GM10248 (cell line): Measurements from ENCODE around the gene SERTAD2.

ENCODE experiments used
- CTCF ChIA-PET: fragments of 300-600 bp; sonication (Branson Sonifier 250); formaldehyde crosslinking; extraction: SDS; loops from one replicate; lab custom pipeline; 2021; ENCODE audit warnings: antibody characterized with exemption; lab: Yijun Ruan, JAX
- POLR2A ChIA-PET: fragments of 350-650 bp; sonication (Branson Sonifier 250); formaldehyde crosslinking; extraction: SDS; loops from one replicate; lab custom pipeline; 2020; ENCODE audit warnings: antibody characterized with exemption; lab: Yijun Ruan, JAX
- DNase-seq: peaks from one replicate; pipeline ENCODE4 v3.0.0; 2012; ENCODE audit errors: extremely low spot score
- TF ChIP-seq, protein P1 (sequence below): IDR thresholded peaks from 2 replicates; pipeline ENCODE4 v1.5.1; 2012; ENCODE audit warnings: mild to moderate bottlenecking, low read depth; ENCODE audit errors: extremely low read depth, missing control alignments, control extremely low read depth

Gene SERTAD2

DNA sequence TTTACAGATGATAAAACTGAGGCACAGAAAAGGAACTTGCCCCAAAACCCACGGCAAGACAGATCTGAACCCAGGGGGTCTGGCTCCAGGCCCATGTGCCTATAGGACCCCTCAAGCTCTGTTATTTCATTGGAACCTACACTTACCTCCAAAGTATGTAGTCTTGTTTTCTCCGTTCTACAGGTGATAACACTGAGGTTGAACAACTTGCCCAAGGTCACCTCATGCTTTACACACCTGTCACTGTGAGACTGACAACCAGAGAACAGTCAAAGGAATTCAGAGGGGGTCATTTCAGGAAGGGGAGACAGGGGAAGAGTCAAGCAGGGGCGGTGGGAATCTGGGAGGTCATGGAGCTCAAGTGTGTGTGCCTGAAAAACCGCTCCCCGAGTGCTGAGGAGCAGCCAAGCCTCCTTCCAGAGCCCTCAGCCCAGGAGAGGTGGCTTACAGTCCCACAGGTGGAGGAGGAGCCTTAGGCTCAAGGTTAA lies 47.7 kb downstream of the SERTAD2 start:
- no peak for DNase-seq
- TF ChIP-seq, protein P1, sequence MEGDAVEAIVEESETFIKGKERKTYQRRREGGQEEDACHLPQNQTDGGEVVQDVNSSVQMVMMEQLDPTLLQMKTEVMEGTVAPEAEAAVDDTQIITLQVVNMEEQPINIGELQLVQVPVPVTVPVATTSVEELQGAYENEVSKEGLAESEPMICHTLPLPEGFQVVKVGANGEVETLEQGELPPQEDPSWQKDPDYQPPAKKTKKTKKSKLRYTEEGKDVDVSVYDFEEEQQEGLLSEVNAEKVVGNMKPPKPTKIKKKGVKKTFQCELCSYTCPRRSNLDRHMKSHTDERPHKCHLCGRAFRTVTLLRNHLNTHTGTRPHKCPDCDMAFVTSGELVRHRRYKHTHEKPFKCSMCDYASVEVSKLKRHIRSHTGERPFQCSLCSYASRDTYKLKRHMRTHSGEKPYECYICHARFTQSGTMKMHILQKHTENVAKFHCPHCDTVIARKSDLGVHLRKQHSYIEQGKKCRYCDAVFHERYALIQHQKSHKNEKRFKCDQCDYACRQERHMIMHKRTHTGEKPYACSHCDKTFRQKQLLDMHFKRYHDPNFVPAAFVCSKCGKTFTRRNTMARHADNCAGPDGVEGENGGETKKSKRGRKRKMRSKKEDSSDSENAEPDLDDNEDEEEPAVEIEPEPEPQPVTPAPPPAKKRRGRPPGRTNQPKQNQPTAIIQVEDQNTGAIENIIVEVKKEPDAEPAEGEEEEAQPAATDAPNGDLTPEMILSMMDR: no peak
- POLR2A ChIA-PET: interaction anchor here (0.6 to 1.7 kb wide), 5 partner anchors 48 to 449 kb away, joined by 3 to 14 read pairs (median 4); partner anchors contain the start of gene SERTAD2
- CTCF ChIA-PET: interaction anchor here (0.7 to 6.0 kb wide), 16 partner anchors 11 to 389 kb away, joined by 3 to 81 read pairs (median 6); partner anchors contain the start of genes AFTPH and SERTAD2

- CTCF ChIA-PET: interaction anchor here (1.0 to 6.0 kb wide), 10 partner anchors 11 to 268 kb away, joined by 3 to 81 read pairs (median 28); partner anchors contain the start of gene AFTPH
- TF ChIP-seq, protein P1: no peak
- POLR2A ChIA-PET: no interaction called here
- DNase-seq: no peak
Observed at GRCh38 chr2:64605026-64605471, 48.7 kb downstream of the SERTAD2 start.

DNA sequence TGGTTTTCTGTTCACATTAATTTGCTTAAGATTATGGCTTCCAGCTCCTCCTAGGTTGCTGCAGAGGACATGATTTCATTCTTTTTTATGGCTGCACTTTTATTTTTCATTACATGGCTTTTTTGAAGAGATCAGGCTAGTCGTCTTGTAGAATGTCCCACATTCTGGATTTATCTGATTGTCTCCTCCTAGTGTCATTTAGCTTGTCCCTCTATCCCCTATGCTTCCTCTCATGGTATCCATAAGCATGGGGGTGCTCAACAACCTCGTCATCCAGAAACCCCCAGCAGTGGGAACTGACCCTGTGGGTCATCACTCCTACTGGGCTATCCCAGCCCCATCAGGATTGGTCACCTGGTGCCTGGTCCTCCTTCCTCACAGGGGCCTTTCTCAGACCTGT lies 49.6 kb downstream of the SERTAD2 start:
- ChIA-PET POLR2A (no interaction called here), CTCF (interaction anchor here (1.0 to 5.2 kb wide), 5 partner anchors 9 to 92 kb away, joined by 3 to 25 read pairs (median 3); partner anchors contain the start of gene AFTPH)
- TF ChIP-seq, protein P1: no peak
- no peak for DNase-seq

- TF ChIP-seq, protein P1: no peak
- ChIA-PET CTCF (no interaction called here), POLR2A (no interaction called here)
- no peak for DNase-seq
Observed at GRCh38 chr2:64602436-64602835, 51.3 kb downstream of the SERTAD2 start.

DNA sequence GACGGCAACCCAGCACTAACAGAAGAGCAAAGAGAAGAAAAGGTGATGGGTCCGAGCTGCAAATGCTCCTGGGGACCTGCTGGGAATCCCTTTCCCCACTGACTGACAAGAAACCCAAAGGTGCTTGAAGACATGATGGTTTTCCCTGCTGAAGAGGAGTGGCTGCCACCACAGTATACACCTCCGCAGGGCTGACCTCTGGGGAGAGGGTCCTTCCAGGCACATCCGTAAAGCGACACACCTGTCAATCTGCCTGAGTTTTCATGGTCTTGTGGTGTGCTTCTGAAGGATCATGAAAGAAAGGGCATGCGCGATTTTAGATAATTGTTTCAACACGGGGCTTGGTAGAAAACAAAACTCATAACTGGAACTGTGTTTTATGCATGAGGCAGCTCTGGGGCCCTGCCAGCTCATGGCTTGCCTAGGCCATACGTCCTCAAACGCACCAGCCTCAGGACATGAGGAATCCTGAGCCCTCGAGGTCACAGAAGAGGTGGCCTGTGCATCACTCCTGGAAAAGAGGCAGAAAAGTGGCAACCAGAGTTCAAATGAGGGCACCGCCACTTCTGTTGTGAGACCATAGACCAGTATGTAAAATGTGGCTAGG lies 51.8 kb downstream of the SERTAD2 start:
- TF ChIP-seq, protein P1: no peak
- ChIA-PET POLR2A (no interaction called here), CTCF (interaction anchor here (1.1 to 4.3 kb wide), 3 partner anchors 15 to 142 kb away, joined by 3 to 30 read pairs (median 3); no protein-coding TSS in a partner anchor)
- no peak for DNase-seq

DNA sequence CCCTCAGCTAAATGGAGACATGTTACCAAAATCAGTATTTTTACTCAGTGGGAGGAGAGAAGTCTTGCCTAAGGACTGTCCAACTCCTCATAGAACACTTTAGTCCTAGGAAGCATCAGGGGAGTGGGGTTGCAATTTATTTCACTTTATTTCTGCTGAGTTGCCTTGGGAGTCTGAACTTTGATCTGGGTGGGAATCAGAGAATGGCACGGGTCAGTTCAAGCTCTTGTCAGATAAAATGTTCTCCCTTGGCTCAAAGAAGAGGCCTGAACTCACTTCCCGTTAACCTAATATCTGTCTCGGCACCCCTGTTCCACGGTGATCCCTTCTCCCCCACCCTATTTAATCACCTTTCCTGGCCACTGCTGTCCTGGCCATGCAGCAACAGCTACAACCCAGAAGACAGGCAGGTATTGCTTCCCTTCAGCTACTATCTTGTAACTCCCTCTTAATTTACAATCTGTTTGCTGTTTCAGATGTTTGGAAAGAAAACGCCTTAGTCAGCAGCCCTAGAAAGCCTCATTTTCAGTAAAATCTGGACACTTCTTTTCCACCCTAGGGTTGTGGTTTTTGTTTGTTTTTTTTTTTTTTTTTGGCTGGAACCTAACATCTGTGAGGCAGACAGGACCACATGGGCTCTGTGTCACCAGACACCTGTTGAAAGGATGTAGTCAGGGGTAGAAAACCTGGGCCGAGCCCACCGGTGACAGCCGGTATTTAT lies 52.5 kb downstream of the SERTAD2 start:
- DNase-seq: no peak
- TF ChIP-seq, protein P1: no peak
- CTCF ChIA-PET: interaction anchor here (1.1 to 4.3 kb wide), 5 partner anchors 8 to 142 kb away, joined by 3 to 30 read pairs (median 5); no protein-coding TSS in a partner anchor
- POLR2A ChIA-PET: interaction anchor here (0.7 kb wide), 1 partner anchor 80 kb away, joined by 4 read pairs; no protein-coding TSS in a partner anchor
